Gastroesophageal sphincter (tissue), 3 donors: ENCODE data around the gene PDXK.

Experiments used
- CTCF ChIP-seq, 4 experiments: fragments of 200-600 bp in 2 of 4; fragments of 450-650 bp in 2 of 4; sonication (generic) in 1 of 4; IDR thresholded peaks; one replicate each; pipeline ENCODE4 v1.5.1; 2017 to 2019; ENCODE audit warnings: antibody characterized with exemption in 4 of 4, mild to moderate bottlenecking in 2 of 4, moderate library complexity in 2 of 4
- EP300 ChIP-seq: sonication (generic); formaldehyde crosslinking; IDR thresholded peaks from one replicate; pipeline ENCODE4 v1.6.1; 2017; ENCODE audit warnings: antibody characterized with exemption, mild to moderate bottlenecking
- POLR2A ChIP-seq, 2 donors: fragments of 450-650 bp; IDR thresholded peaks; one replicate each; pipeline ENCODE4 v1.6.1; 2017; ENCODE audit warnings: antibody characterized with exemption in 2 of 2, mild to moderate bottlenecking in 2 of 2, moderate library complexity in 1 of 2

- no peak for TF ChIP-seq CTCF (IDR thresholded peaks at IDR 0.05)
- TF ChIP-seq EP300, result no peak
- TF ChIP-seq POLR2A (IDR thresholded peaks at IDR 0.05), result no peak
Measured at GRCh38 chr21:43808367-43808766, 89.4 kb downstream of the PDXK start.
